Heart left ventricle (tissue), 13 donors: ENCODE data around the gene AFDN.

ENCODE experiments used
- CTCF ChIP-seq, 12 donors: fragments of 200-600 bp; sonication (generic) in 4 of 12; IDR thresholded peaks; one replicate each; pipeline versions ENCODE4 v1.5.0 to v1.8.0; 2018 to 2022; ENCODE audit warnings: antibody characterized with exemption in 12 of 12, mild to moderate bottlenecking in 5 of 12
- POLR2A ChIP-seq, 2 donors: fragments of 450-650 bp; IDR thresholded peaks; one replicate each; pipeline ENCODE4 v1.6.1; 2017; ENCODE audit warnings: antibody characterized with exemption in 2 of 2, mild to moderate bottlenecking in 2 of 2, moderate library complexity in 2 of 2
- donor health status: ischemic (EF 13 %, LVEDD 7.1; RV severe dilation, severe dysfunction).
- donor health status: DM: no; HTN: yes; CAD: no.
- donor health status: DM: no; HTN: no; CAD: no.
- donor health status: ischemic (EF 25% LVEDD 6.9; RV normal size, moderate dysfunction).
- donor health status: ischemic (EF 25% LVEDD 5.7; RV mildly dilated, moderate dysfunction).
- donor health status: ischemic (EF 35%, LVEDD 5.7; RV mildly dilated, moderate dysfunction).
- donor health status: nonischemic (EF 11% LVEDD 7.7; RV severe dilation, severe dysfunction).
- donor health status: DM: yes; HTN: yes; CAD: no.
- donor health status: PGD.
- donor health status: ischemic (EF 29% LVEDD 5.4; RV normal size, mild dysfunction).
- donor health status: nonischemic (EF 23%, LVEDD 6.1; RV moderate dilation, normal function).

- TF ChIP-seq CTCF (IDR thresholded peaks at IDR 0.05): no peak
- no peak for TF ChIP-seq POLR2A (IDR thresholded peaks at IDR 0.05)
These were observed 13.0 kb downstream of the AFDN start for GRCh38 chr6:167839755-167840154.
